GM10847 (cell line): Measurements from ENCODE around the gene SPAG4.
A peak's percentile ranks its signal among the peaks of the same experiment; 100 is the strongest.

Experiments used
- POLR2A ChIP-seq: IDR thresholded peaks from 2 replicates; pipeline ENCODE4 v1.6.1; 2011; ENCODE audit not compliant: insufficient read length; ENCODE audit errors: extremely low read depth

SPAG4 gene, protein sequence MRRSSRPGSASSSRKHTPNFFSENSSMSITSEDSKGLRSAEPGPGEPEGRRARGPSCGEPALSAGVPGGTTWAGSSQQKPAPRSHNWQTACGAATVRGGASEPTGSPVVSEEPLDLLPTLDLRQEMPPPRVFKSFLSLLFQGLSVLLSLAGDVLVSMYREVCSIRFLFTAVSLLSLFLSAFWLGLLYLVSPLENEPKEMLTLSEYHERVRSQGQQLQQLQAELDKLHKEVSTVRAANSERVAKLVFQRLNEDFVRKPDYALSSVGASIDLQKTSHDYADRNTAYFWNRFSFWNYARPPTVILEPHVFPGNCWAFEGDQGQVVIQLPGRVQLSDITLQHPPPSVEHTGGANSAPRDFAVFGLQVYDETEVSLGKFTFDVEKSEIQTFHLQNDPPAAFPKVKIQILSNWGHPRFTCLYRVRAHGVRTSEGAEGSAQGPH

DNA sequence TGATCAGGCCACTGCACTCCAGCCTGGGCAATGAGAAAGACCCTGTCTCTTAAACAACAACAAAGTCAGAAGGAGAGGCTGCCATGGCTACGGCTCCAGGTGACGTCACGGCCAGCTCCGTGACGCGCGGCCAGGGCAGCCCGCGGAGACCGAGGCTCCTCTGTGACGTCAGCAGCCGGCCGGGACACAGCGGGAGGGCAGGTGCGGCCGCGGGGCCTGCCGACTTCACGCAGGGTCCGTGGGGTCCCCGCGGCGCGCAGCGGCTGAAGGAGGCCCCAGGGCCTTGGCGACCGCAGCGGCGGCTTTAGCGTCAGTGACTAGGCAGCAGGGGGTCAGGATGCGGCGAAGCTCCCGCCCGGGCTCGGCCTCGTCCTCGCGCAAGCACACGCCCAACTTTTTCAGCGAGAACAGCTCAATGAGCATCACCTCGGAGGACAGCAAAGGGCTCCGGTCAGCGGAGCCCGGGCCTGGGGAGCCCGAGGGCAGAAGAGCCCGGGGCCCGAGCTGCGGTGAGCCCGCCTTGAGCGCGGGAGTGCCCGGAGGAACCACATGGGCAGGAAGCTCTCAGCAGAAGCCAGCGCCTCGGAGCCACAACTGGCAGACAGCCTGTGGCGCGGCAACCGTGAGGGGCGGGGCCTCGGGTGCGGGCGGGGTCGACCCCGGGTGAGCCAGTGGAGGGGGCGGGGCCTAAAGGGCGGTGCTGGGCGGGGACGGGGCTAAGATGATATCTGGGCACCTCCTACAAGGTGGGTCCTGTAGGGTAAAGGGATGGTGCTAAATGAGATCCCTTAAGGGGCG, at the start of gene SPAG4:
Gene SPAG4, plus strand, starts transcription at position 163 of the 798 bp plus-strand sequence. Its CDS starts 175 bp downstream, at position 338.
- peak; percentile 57 for TF ChIP-seq POLR2A

DNA sequence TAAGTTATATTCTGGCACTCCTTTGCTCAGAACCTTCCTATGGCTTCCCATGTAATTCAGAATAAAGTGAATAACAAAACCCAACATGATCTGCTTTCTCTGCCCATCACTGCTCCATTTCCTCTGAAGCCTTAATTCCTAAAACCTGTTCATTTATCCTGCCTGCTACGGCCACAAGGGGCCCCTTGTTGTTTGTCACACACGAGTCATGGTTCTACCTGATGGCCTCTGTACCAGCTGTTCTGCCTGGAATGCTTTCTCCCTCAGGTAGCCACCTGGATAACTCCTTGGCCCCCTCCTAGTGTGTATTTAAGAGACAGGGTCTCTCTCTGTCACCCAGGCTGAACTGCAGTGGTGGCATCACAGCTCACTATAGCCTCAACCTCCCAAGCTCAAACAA, 47.0 kb upstream of the SPAG4 start:
- TF ChIP-seq POLR2A = no peak

DNA sequence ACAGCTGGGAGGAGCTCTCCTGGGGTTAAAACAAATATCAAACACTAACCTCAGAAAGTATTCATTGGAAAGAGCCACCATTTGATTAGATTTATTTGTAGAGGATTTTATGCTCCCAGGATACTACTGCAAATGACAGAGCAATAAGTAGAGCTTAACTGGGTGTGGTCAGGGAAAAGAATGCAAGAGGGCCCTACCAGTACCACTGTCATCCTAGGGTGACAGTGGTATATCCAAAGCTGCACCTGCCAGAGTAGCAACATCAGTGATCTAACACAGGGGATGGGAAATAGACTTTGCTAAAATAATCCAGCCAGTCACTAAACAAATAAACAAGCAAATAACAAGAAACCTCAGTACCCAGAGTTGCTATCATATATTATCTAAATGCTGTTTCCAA, 44.1 kb upstream of the SPAG4 start:
- no peak for TF ChIP-seq POLR2A

DNA sequence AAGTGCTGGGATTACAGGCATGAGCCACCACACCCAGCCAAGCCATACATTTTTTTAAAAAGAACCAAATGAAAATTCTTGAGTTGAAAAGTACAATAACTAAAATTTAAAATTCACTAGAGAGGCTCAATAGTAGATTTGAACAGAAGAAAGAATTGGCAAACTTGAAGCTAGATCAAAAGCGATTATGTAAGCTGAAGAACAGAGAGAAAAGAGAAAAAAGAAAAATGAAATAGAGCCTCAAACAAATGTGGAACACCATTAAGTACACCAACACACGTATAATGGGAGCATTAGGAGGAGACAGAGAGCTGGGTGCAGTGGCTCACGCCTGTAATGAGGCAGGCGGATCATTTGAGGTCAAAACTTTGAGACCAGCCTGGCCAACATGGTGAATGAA, 42.8 kb upstream of the SPAG4 start:
- TF ChIP-seq POLR2A = no peak

DNA sequence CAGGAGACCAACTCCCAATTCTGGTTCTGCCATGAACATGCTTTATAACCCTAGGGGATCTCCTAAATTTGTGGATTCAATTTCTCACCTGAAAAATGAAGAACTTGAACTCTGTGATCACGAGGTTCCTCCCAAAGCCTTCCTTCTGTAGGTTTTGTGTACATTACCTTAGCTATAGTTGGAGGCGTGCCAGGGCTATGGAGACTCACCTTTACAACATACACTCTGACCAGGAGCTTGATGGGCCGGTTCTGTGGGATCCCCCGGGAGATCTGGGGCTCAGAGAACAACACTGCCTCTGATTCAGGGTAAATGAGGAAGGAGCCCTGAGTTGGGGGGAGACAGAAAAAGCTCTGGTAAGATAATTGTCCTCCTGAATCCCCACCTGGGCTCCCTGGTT, 39.7 kb upstream of the SPAG4 start:
- no peak for TF ChIP-seq POLR2A

DNA sequence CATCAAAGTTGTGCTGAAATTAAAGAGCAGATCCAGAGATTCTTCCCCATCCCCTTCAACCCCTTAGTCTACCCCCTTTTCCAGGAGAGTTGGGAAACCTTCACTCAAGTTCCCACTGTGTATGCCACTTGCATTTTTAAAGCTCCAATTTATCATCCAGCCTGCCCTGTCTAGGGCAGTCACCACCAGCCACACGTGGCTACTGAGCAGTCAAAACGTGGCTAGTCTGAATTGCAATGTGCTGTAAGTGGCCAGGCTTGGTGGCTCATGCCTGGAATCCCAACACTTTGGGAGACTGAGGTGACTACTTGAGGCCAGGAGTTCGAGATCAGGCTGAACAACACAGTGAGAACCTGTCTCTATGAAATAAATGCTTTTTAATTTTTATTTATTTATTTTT, 38.8 kb upstream of the SPAG4 start:
- TF ChIP-seq POLR2A = no peak

DNA sequence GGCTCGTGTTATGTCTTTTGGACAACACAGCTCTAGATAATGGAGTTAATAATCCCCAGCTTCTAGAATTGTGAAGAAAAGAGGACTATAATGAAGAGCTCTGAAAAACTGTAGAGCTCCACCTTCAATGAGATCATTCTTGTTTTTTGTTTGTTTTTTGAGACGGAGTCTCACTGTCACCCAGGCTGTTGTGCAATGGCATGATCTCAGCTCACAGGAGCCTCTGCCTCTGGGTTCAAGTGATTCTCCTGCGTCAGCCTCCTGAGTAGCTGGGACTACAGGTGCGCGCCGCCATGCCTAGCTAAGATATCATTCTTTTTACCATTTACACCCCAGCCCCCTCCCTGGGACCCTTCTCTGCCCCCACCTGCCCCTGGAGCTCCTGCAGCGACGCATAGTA, 37.2 kb upstream of the SPAG4 start:
- no peak for TF ChIP-seq POLR2A

DNA sequence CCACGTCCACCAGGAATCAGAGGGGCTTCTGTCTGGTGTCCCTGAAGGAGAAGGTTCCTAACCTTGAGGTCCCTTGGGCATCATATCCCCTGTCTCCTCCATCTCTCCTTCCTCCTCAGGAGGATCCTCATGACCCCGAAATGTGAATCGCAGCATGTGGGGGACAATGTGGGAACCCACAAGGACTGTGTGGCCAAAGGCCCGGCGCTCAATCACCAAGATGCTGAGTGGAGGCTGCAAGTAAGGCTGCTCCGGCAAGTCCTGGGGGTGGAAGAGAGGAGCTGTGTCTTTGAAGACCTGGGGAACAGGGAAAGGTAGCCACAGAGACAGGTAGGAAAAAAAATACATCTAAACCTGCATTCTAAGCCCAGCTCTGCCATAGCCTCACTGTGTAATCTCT, 36.4 kb upstream of the SPAG4 start:
- no peak for TF ChIP-seq POLR2A

DNA sequence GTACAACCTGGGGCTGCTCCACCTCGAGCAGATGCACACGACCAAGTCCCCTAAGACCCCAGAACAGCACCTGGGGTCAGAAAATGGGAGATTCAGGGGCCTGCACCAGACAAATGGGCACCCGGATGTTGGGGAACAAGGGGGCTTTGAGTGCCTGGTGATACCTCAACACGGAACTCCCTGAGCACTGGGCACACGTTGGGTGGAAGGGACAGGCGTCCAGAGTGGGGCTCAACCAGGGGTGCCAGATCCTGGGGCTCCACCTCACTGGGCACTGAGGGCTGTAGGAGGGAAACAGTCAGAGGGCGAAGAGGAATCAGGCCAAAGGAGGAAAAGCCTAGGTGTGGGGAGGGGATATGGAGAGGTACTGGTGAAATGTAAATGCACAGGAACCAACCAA, 33.5 kb upstream of the SPAG4 start:
- TF ChIP-seq POLR2A = no peak

DNA sequence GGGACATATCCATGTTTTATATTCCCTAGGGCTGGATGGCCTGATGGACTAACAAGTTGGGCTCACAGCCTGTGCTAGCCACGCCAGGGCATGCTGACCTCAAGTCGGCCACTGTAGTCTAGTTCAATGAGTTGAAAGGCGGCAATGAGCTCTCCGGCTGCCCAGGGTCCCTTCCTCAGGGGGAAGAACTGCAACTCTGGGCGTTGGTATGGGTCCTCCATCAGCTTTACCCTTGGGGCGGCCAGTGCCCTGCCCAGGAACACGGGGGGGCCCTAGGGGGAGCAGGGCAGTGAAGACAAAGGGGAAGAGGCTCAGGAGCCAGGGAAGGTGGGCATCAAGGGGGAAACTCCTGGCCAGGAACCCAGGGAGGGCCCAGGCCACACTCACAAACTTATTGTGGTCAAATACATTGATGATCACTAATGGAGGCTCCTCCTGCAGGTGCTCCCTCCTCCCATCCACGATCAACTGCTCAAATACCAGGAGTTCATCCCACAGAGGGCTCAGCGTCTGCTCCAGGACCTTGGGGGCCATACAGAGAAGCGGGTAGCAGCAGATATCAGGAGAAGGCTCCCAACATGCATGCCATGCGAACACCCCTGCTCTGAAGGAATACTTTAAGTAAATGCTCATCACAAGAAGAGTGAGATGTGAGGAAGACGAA, 32.8 kb upstream of the SPAG4 start:
- TF ChIP-seq POLR2A = no peak

DNA sequence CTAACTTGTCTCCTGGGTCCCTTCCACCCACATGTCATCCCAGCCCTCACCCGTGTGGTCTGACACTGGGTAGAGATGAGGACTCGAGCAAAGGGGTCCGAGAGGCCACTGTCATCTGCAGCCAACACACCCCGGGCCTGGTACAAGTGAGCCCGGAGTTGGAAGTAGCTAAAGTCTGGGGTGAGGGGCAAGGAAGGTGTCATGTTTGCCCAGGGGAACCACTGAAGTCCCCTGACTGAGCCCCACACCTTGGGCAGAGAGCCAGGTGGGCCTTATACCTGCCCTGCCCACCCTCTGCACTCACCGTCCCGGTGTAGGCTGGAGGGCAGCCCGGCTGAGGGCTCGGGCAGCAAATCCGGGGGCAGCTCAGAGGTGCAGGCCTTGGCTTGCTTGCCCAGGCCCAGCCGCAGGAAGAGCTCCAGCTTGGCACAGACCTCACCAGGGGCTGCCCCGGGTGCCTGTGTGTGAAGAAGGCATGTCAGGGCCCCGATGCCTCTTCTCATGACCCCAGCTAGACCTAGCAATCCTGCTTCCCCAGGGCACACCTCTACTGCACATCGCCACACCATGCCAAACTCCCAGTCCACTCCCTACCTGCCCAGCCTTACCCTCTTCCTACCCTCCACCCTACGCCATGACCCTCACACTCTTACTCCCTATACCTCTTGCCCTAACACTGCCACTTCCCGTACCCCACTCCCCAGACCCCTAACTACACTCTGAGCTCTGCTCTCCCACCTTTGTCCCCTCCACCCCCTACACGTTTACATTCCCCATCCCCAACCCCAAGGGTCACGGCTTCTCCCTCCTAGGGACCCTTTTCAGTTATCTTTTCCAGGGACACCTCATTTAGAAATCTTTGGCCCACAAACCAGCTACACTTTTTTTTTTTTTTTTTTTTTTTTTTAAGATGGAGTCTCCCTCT, 31.7 kb upstream of the SPAG4 start:
- TF ChIP-seq POLR2A = no peak

DNA sequence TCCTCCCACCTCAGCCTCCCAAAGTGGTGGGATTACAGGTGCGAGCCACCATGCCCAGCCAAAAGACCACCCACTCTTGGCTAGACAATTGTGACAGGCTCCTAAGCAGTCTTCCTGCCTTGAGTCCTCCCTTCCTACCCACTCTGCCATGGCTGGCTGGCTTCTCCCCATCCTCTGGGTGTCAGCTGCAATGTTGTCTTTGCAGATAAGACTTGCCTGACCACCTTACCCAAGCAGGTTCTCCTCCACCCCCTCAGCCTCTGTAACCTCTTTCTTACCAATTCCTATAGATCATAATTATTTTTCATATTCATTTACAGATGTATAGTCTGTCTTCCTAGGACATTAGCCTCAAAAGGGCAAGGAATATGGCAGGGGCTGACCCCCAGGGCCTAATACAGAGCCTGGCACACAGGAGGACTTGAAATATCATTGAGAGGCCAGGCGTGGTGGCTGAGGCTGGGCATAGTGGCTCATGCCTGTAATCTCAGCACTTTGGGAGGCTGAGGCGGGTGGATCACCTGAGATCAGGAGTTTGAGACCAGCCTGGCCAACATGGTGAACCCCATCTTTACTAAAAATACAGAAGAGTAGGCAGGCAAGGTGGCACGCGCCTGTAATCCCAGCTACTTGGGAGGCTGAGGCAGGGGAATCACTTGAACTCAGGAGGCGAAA, 28.7 kb upstream of the SPAG4 start:
- no peak for TF ChIP-seq POLR2A

DNA sequence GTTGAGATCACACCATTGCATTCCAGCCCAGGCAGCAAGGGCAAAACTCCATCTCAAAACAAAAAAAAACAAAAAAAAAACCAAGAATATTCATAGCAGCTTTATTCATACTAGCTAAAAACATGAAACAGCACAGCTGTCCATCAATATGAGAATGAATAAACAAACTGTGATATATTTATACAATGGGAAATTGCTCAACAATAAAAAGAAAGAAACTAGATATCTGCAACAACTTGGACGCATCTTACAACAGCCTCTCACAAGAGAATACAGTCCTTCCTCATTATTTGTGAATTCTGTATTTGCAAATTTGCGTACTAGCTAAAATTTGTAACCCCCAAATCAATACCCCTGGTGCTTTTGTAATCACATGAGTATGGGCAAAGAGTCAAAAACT, 28.2 kb upstream of the SPAG4 start:
- no peak for TF ChIP-seq POLR2A

DNA sequence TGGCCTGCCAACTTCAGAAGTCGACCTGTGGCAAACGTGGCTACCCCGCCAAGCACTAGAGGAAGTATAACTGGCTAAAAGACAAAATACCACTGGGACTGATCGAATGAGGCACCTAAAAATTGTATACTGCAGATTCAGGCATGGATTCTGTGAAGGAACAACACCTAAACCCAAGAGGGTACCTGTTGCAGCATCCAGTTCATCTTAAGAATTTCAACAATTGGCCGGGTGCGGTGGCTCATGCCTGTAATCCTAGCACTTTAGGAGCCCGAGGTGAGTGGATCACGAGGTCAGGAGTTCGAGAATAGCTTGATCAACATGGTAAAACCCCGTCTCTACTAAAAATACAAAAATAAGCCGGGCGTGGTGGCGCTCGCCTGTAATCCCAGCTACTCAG, 27.2 kb upstream of the SPAG4 start:
- no peak for TF ChIP-seq POLR2A
